NB4 (cell line): ENCODE measurements around the gene PLEKHJ1.
"Not testable (repeated sequence)": the region's sequence is repeated elsewhere in the genome, so short reads cannot be mapped to it uniquely, and the experiment has no call there.

Experiments
- POLR2A ChIP-seq: IDR thresholded peaks from 2 replicates; pipeline ENCODE4 v1.6.1; 2011; ENCODE audit warnings: mild to moderate bottlenecking; ENCODE audit not compliant: insufficient read length; ENCODE audit errors: extremely low read depth
- TF ChIP-seq, protein P1 (sequence below): IDR thresholded peaks from one replicate; pipeline ENCODE4 v1.5.1; 2012; ENCODE audit warnings: low read depth, low read length

DNA sequence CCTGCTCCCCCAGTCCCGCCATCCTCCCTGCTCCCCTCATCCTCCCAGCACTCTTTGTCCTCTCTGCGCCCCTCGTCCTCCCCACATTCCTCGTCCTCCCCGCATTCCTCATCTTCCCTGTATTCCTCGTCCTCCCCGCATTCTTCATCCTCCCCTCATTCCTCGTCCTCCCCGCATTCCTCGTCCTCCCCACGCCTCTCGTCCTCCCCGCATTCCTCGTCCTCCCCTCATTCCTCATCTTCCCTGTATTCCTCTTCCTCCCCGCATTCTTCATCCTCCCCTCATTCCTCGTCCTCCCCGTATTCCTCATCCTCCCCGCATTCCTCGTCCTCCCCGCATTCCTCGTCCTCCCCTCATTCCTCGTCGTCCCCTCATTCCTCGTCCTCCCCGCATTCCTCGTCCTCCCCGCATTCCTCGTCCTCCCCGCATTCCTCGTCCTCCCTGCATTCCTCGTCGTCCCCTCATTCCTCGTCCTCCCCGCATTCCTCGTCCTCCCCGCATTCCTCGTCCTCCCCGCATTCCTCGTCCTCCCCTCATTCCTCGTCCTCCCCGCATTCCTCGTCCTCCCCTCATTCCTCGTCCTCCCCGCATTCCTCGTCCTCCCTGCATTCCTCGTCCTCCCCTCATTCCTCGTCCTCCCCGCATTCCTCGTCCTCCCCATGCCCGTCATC is 35.4 kb downstream of the PLEKHJ1 start:
- TF ChIP-seq POLR2A = not testable (repeated sequence)
- TF ChIP-seq, protein P1, sequence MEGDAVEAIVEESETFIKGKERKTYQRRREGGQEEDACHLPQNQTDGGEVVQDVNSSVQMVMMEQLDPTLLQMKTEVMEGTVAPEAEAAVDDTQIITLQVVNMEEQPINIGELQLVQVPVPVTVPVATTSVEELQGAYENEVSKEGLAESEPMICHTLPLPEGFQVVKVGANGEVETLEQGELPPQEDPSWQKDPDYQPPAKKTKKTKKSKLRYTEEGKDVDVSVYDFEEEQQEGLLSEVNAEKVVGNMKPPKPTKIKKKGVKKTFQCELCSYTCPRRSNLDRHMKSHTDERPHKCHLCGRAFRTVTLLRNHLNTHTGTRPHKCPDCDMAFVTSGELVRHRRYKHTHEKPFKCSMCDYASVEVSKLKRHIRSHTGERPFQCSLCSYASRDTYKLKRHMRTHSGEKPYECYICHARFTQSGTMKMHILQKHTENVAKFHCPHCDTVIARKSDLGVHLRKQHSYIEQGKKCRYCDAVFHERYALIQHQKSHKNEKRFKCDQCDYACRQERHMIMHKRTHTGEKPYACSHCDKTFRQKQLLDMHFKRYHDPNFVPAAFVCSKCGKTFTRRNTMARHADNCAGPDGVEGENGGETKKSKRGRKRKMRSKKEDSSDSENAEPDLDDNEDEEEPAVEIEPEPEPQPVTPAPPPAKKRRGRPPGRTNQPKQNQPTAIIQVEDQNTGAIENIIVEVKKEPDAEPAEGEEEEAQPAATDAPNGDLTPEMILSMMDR = not testable (repeated sequence)
